ENCODE measurements around the gene SRRM1.

SRRM1 gene

GRCh38 chr1:24642481-24643362 is at the start of gene SRRM1:
SRRM1 (plus strand) TSS chr1:24643302; CDS start chr1:24643327, 25 bp downstream.
- peak; percentile 100 for DNase-seq

GRCh38 chr1:24594328-24594598 is 48.8 kb upstream of the SRRM1 start:
- DNase-seq: no peak

GRCh38 chr1:24596401-24596880 is 46.7 kb upstream of the SRRM1 start:
- no peak for DNase-seq

- no peak for DNase-seq
Observed at GRCh38 chr1:24599265-24599664, 43.8 kb upstream of the SRRM1 start.

- no peak for DNase-seq
Observed at GRCh38 chr1:24600551-24600950, 42.6 kb upstream of the SRRM1 start.

GRCh38 chr1:24605534-24606295 is 37.4 kb upstream of the SRRM1 start:
- DNase-seq: no peak

GRCh38 chr1:24606296-24606605 is 36.9 kb upstream of the SRRM1 start:
- DNase-seq: no peak

- peak; percentile 76 for DNase-seq
Observed at GRCh38 chr1:24606621-24607020, 36.5 kb upstream of the SRRM1 start.

- DNase-seq: peak; percentile 33
Observed at GRCh38 chr1:24609949-24610517, 33.1 kb upstream of the SRRM1 start.

- DNase-seq: no peak
Observed at GRCh38 chr1:24619376-24619775, 23.7 kb upstream of the SRRM1 start.

GRCh38 chr1:24620678-24621077 is 22.4 kb upstream of the SRRM1 start:
- DNase-seq: no peak

- DNase-seq: no peak
Observed at GRCh38 chr1:24621121-24621520, 22.0 kb upstream of the SRRM1 start.

GRCh38 chr1:24622218-24622617 is 20.9 kb upstream of the SRRM1 start:
- no peak for DNase-seq

- DNase-seq: no peak
Observed at GRCh38 chr1:24632832-24633175, 10.3 kb upstream of the SRRM1 start.

- peak; percentile 88 for DNase-seq
Observed at GRCh38 chr1:24635195-24635843, 7.8 kb upstream of the SRRM1 start.

GRCh38 chr1:24636661-24637357 is 6.3 kb upstream of the SRRM1 start:
- DNase-seq: no peak

GRCh38 chr1:24639094-24639493 is 4.0 kb upstream of the SRRM1 start:
- DNase-seq: no peak

GRCh38 chr1:24639881-24640280 is 3.2 kb upstream of the SRRM1 start:
- peak; percentile 83 for DNase-seq

- DNase-seq: peak; percentile 76
Observed at GRCh38 chr1:24640288-24640687, 2.8 kb upstream of the SRRM1 start.

GRCh38 chr1:24641646-24642151 is 1.4 kb upstream of the SRRM1 start:
- DNase-seq: peak; percentile 57

GRCh38 chr1:24643363-24644099 is 429 bp downstream of the SRRM1 start:
- peak; percentile 68 for DNase-seq

- peak; percentile 54 for DNase-seq
Observed at GRCh38 chr1:24644100-24644384, 940 bp downstream of the SRRM1 start.

All from DMS53 (cell line).